Epithelial cell of proximal tubule (primary cell): ENCODE results near the gene ARHGAP26. TPM values are rescaled to one million over a fixed set of nuclear protein-coding genes. Genes with fewer than 3 reads are reported as not detected.

ENCODE experiments used
- DNase-seq: peaks from one replicate; pipeline ENCODE4 v3.0.0-alpha.2; 2011; ENCODE audit warnings: low read depth
- H3K4me3 ChIP-seq: 2 replicates; pipeline ENCODE4 v1.5.1; 2011; ENCODE audit warnings: low read depth, mild to moderate bottlenecking, low read length
- CTCF ChIP-seq: conservative IDR thresholded peaks from 2 replicates; pipeline ENCODE4 v1.5.1; 2012; ENCODE audit warnings: low read depth, mild to moderate bottlenecking, low read length
- total RNA-seq: library from RNA; depleted of rRNA; stranded (reverse); fragments of >200 nt; gene quantifications from 2 replicates; pipeline ENCODE4 v1.2.3, GENCODE V29; 2015

The ARHGAP26 gene
- total RNA-seq, 1 donor from 2014 or later: 7.0 TPM

DNA sequence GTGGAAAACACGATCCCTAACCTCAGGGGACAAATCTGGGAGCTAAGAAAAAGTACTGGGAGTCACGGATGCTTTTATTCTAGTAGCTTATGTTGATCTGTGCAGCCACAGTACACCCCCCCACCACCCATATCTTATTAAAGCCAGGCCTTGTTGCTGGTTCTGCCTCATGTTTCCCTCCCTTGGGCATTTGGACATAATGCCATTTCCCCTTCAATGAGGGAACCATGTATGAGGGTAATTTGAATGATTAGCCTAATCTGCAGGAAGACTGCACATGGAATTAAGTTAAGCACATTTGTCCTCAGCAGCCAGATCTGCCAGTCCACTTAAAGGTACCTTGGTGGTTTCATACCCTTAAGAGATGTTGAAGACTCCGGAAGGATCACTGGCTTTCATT is 102.0 kb downstream of the ARHGAP26 start:
- H3K4me3 ChIP-seq: no peak overlapping the region
- no peak for TF ChIP-seq CTCF
- DNase-seq: no peak

DNA sequence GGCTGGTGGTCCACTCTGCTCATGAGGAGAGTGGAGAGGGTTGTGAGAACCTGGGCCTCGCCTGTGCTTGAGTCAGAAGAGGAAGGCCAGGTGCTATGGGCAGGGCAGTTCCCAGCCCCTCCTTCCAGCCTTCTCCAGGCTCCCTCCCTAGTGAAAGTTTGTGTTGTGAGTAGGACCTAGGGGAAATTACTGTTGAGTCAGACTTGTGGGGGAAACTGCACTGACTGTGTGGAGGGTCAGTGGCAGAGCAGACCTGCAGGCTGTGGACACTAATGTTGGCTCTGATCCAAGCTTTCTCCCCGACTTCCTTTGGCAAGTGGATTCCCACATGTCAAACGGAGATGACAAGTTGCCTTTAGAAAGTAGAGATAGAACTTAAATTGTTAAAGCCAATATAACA is 102.6 kb downstream of the ARHGAP26 start:
- no peak overlapping the region for H3K4me3 ChIP-seq
- peak; percentile 67 for DNase-seq
- no peak for TF ChIP-seq CTCF

DNA sequence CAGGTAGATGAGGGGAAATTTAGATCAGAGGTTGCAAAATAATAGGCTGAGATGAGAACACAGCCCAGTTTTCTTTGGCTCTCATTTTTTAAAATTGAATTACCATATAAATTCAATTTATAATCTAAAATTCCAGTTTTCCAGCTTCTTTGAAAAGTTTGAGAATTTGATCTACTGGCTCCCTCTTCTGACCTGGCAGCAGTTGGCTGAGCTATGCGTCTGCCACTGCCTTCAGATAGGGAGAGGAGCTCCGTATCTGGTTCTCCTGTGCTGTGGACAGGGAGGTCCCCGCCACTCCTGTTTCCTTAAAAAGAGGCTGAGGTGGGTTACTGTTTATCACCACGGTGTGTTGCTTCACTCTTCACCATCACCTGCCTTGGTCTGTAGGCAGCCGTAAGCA is 103.7 kb downstream of the ARHGAP26 start:
- H3K4me3 ChIP-seq: no peak overlapping the region
- DNase-seq: no peak
- no peak for TF ChIP-seq CTCF

GRCh38 chr5:142874540-142874939 is 104.4 kb downstream of the ARHGAP26 start:
- DNase-seq: peak; percentile 82
- no peak for TF ChIP-seq CTCF
- no peak overlapping the region for H3K4me3 ChIP-seq

GRCh38 chr5:142875936-142876335 is 105.8 kb downstream of the ARHGAP26 start:
- TF ChIP-seq CTCF: no peak
- H3K4me3 ChIP-seq: no peak overlapping the region
- no peak for DNase-seq

DNA sequence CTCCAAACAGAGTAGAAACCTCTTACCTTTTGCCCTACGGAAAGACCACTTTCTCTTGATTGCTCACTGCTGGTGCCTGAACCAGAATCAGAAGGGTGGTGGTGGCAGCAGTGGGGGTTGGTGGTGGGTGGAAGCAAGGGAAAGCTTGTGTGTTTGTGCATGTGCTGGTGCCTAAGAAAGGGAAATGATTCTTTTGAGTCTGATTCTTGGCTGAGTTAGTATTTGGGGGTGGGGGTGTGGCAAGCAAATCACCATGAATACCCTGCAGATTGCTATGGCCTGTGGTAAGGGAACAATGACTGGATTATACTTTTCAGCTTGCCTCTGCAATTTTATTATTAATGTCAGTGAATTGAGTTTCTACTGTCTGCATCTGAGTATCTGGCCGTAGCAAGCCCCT is 106.6 kb downstream of the ARHGAP26 start:
- no peak for TF ChIP-seq CTCF
- no peak for DNase-seq
- no peak overlapping the region for H3K4me3 ChIP-seq

DNA sequence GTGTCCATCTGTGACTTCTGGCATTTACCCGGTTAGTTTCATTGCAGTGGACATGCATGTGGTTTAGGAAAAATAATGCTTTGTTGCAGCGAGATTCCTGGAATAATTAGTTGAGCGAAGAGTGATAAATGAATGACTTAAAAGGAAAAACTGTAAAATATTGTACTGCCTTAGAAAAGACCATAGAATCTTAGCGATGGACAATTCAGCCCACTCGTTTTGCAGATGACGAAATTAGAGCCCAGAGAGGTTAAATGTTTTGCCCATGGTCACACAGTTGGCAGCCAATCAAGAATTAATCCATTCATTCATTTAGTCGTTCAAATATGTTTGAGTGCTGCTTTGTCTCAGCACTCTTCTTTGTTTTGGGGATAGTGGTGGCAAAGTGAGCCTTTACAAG is 107.9 kb downstream of the ARHGAP26 start:
- H3K4me3 ChIP-seq: no peak overlapping the region
- no peak for TF ChIP-seq CTCF
- no peak for DNase-seq
